ENCODE data around the gene PLXNA3.

Gene PLXNA3

GRCh38 chrX:154502098-154502497 is 44.0 kb downstream of the PLXNA3 start:
- DNase-seq (ENCODE audit: low read depth): no peak

GRCh38 chrX:154502989-154503388 is 44.9 kb downstream of the PLXNA3 start:
- no peak for DNase-seq (ENCODE audit: low read depth)

- no peak for DNase-seq (ENCODE audit: low read depth)
Observed at GRCh38 chrX:154505734-154506133, 47.7 kb downstream of the PLXNA3 start.

- DNase-seq (ENCODE audit: low read depth): no peak
Observed at GRCh38 chrX:154506483-154507332, 48.6 kb downstream of the PLXNA3 start.

- no peak for DNase-seq (ENCODE audit: low read depth)
Observed at GRCh38 chrX:154507673-154508383, 49.7 kb downstream of the PLXNA3 start.

GRCh38 chrX:154508384-154508745 is 50.3 kb downstream of the PLXNA3 start:
- no peak for DNase-seq (ENCODE audit: low read depth)

GRCh38 chrX:154509455-154509854 is 51.4 kb downstream of the PLXNA3 start:
- no peak for DNase-seq (ENCODE audit: low read depth)

- DNase-seq (ENCODE audit: low read depth): no peak
Observed at GRCh38 chrX:154511761-154512160, 53.7 kb downstream of the PLXNA3 start.

- DNase-seq (ENCODE audit: low read depth): no peak
Observed at GRCh38 chrX:154512879-154513553, 54.9 kb downstream of the PLXNA3 start.

GRCh38 chrX:154513716-154514115 is 55.6 kb downstream of the PLXNA3 start:
- DNase-seq (ENCODE audit: low read depth): no peak

- no peak for DNase-seq (ENCODE audit: low read depth)
Observed at GRCh38 chrX:154515090-154515965, 57.2 kb downstream of the PLXNA3 start.

GRCh38 chrX:154515966-154516655 is 58.0 kb downstream of the PLXNA3 start, which contains the start of gene FAM3A:
Gene FAM3A, minus strand, starts transcription at chrX:154516232. Its CDS starts 460 bp downstream, at chrX:154515772.
- DNase-seq (ENCODE audit: low read depth): no peak

GRCh38 chrX:154516656-154517100 is 58.6 kb downstream of the PLXNA3 start:
- no peak for DNase-seq (ENCODE audit: low read depth)

- no peak for DNase-seq (ENCODE audit: low read depth)
Observed at GRCh38 chrX:154517101-154517781, 59.2 kb downstream of the PLXNA3 start.

- no peak for DNase-seq (ENCODE audit: low read depth)
Observed at GRCh38 chrX:154519389-154519788, 61.3 kb downstream of the PLXNA3 start.

GRCh38 chrX:154525606-154526490 is 67.8 kb downstream of the PLXNA3 start:
- DNase-seq (ENCODE audit: low read depth): no peak

- DNase-seq (ENCODE audit: low read depth): no peak
Observed at GRCh38 chrX:154526901-154527675, 69.0 kb downstream of the PLXNA3 start.

Data from HS-5 (cell line).